Erythroblast (primary cell): ENCODE data around the gene C1QTNF4.

Experiments
- GATA1 ChIP-seq: IDR thresholded peaks from 2 replicates; pipeline ENCODE4 v1.6.1; 2011; ENCODE audit warnings: low read depth, mild to moderate bottlenecking, control low read depth, low read length, moderate library complexity
- POLR2A ChIP-seq: IDR thresholded peaks from 2 replicates; pipeline ENCODE4 v1.6.1; 2011; ENCODE audit warnings: mild to moderate bottlenecking, low read length

- TF ChIP-seq POLR2A (no peak), GATA1 (no peak)
Observed at GRCh38 chr11:47541070-47541469, 53.1 kb downstream of the C1QTNF4 start.
